ENCODE data around the gene LRRC30.

Gene LRRC30

GRCh38 chr18:7261199-7261598, 30.3 kb downstream of the LRRC30 start:
- Histone ChIP-seq H3K9ac (no peak overlapping the region), H3K36me3 (no peaks in the 10 kb centered on the region), H3K27me3 (no peaks in the 10 kb centered on the region), H3K4me1 (peaks cover 4% of the 10 kb centered on the region; the same call in 1 of the 2 replicates), H3K4me2 (no peak overlapping the region), H4K20me1 (no peaks in the 10 kb centered on the region), H3K27ac (no peak overlapping the region), H3K9me3 (no peaks in the 10 kb centered on the region), H3K4me3 (no peak overlapping the region)
- no peak for TF ChIP-seq Cebpa-rat (IDR thresholded peaks at IDR 0.05)

- Histone ChIP-seq H3K27ac (no peak overlapping the region), H3K9me3 (no peaks in the 10 kb centered on the region), H3K9ac (no peak overlapping the region), H3K4me3 (no peak overlapping the region), H3K4me1 (no peaks in the 10 kb centered on the region), H4K20me1 (no peaks in the 10 kb centered on the region), H3K36me3 (no peaks in the 10 kb centered on the region), H3K27me3 (no peaks in the 10 kb centered on the region), H3K4me2 (no peak overlapping the region)
- no peak for TF ChIP-seq Cebpa-rat (IDR thresholded peaks at IDR 0.05)
Measured at GRCh38 chr18:7267973-7268372, 37.1 kb downstream of the LRRC30 start.

GRCh38 chr18:7269942-7270341, 39.1 kb downstream of the LRRC30 start:
- no peaks in the 10 kb centered on the region for H3K4me1 ChIP-seq
- H3K27ac ChIP-seq, result no peak overlapping the region
- H3K9ac ChIP-seq, result no peak overlapping the region
- H3K36me3 ChIP-seq, result no peaks in the 10 kb centered on the region
- H4K20me1 ChIP-seq, result no peaks in the 10 kb centered on the region
- H3K9me3 ChIP-seq, result no peaks in the 10 kb centered on the region
- H3K4me2 ChIP-seq, result no peak overlapping the region
- no peak overlapping the region for H3K4me3 ChIP-seq
- no peaks in the 10 kb centered on the region for H3K27me3 ChIP-seq
- no peak for TF ChIP-seq Cebpa-rat (IDR thresholded peaks at IDR 0.05)

- H3K4me2 ChIP-seq, result no peak overlapping the region
- H3K4me1 ChIP-seq, result no peaks in the 10 kb centered on the region
- H3K27me3 ChIP-seq, result no peaks in the 10 kb centered on the region
- H3K9me3 ChIP-seq, result no peaks in the 10 kb centered on the region
- H3K4me3 ChIP-seq, result no peak overlapping the region
- no peaks in the 10 kb centered on the region for H4K20me1 ChIP-seq
- no peak overlapping the region for H3K27ac ChIP-seq
- no peak overlapping the region for H3K9ac ChIP-seq
- no peak for TF ChIP-seq Cebpa-rat (IDR thresholded peaks at IDR 0.05)
- no peaks in the 10 kb centered on the region for H3K36me3 ChIP-seq
Measured at GRCh38 chr18:7272311-7273049, 41.6 kb downstream of the LRRC30 start.

- no peaks in the 10 kb centered on the region for H3K4me1 ChIP-seq
- TF ChIP-seq Cebpa-rat (IDR thresholded peaks at IDR 0.05), result no peak
- H3K9me3 ChIP-seq, result no peaks in the 10 kb centered on the region
- no peaks in the 10 kb centered on the region for H4K20me1 ChIP-seq
- no peaks in the 10 kb centered on the region for H3K27me3 ChIP-seq
- no peak overlapping the region for H3K4me3 ChIP-seq
- no peak overlapping the region for H3K4me2 ChIP-seq
- H3K9ac ChIP-seq, result no peak overlapping the region
- H3K36me3 ChIP-seq, result no peaks in the 10 kb centered on the region
- H3K27ac ChIP-seq, result no peak overlapping the region
Measured at GRCh38 chr18:7273301-7273921, 42.5 kb downstream of the LRRC30 start.

GRCh38 chr18:7281579-7281978, 50.7 kb downstream of the LRRC30 start:
- Histone ChIP-seq H3K4me3 (no peak overlapping the region), H3K4me1 (no peaks in the 10 kb centered on the region), H3K36me3 (no peaks in the 10 kb centered on the region), H3K4me2 (no peak overlapping the region), H3K9me3 (no peaks in the 10 kb centered on the region), H3K27ac (no peak overlapping the region), H3K9ac (no peak overlapping the region), H3K27me3 (no peaks in the 10 kb centered on the region), H4K20me1 (no peaks in the 10 kb centered on the region)
- TF ChIP-seq Cebpa-rat (IDR thresholded peaks at IDR 0.05), result no peak
